ENCODE results near the gene LPP.

DNA sequence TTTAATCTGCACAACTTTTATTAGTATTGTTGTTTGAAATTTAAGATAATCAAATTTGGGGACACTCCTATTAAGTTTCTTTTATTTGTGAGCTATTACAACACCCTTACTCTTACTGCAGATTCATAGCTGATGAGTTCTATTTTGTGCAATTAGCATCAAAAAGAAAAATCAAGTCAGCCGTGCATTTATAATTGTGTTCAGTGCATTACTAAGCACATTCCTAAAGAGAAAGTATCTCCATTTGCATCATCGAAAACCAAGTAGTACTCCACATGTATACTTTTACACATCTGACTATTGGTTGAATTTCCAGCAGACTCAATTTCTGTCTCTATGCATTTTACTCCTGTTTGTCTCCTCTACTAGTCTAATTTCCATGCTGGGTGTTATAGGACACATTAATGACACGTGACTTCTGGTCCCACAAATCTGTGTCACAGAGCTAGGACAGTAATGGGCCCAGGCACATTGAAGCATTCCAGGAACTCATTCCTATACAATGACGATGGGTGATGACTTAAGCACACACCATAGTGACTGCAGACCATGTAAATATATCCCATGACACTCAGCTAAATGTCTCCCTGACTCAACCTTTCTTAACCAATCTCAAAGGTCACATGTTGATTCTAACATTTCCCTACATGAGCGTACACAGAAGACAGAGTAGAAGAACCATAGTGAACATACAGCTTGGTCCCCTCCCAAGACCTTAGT is 477.5 kb downstream of the LPP start:
- TF ChIP-seq, protein P1, sequence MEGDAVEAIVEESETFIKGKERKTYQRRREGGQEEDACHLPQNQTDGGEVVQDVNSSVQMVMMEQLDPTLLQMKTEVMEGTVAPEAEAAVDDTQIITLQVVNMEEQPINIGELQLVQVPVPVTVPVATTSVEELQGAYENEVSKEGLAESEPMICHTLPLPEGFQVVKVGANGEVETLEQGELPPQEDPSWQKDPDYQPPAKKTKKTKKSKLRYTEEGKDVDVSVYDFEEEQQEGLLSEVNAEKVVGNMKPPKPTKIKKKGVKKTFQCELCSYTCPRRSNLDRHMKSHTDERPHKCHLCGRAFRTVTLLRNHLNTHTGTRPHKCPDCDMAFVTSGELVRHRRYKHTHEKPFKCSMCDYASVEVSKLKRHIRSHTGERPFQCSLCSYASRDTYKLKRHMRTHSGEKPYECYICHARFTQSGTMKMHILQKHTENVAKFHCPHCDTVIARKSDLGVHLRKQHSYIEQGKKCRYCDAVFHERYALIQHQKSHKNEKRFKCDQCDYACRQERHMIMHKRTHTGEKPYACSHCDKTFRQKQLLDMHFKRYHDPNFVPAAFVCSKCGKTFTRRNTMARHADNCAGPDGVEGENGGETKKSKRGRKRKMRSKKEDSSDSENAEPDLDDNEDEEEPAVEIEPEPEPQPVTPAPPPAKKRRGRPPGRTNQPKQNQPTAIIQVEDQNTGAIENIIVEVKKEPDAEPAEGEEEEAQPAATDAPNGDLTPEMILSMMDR (IDR thresholded peaks at IDR 0.05; ENCODE audit: insufficient read depth, low read depth, low read length), result no peak
- no peak for TF ChIP-seq EZH2 (IDR thresholded peaks at IDR 0.05; ENCODE audit: insufficient read depth, low read length)
